ENCODE results near the gene GPX6. TPM values are rescaled to one million over a fixed set of nuclear protein-coding genes. Genes with fewer than 3 reads are reported as not detected.

GPX6 gene
- total RNA-seq, 1 donor from 2014 or later = not detected

DNA sequence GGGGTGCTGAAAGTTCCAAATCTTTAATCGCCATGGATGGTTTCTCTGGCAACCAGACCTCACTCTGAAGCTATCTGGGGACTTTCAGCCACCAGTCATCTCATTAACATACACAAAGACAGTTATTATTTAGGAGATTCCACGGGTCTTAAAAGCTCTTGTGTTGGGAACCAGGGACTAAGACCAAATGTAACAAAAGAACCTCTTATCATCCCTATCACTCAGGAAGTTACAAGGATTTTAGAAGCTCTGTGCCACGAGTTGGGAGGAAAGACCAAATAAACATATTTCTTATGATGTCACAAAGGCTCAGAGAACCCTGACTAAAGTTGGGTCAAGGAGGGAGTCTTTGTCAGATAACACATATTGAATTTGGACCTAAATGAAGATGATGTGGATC, 17.7 kb downstream of the GPX6 start:
- no peak for DNase-seq
- Mint-ChIP-seq H3K9me3 (ENCODE audit: unreplicated experiment) (no peaks in the 10 kb centered on the region), H3K27ac (ENCODE audit: unreplicated experiment) (no peak overlapping the region), H3K36me3 (ENCODE audit: unreplicated experiment) (no peaks in the 10 kb centered on the region), H3K4me1 (ENCODE audit: low read depth, unreplicated experiment) (no peaks in the 10 kb centered on the region), H3K27me3 (ENCODE audit: unreplicated experiment) (no peaks in the 10 kb centered on the region), H3K4me3 (ENCODE audit: unreplicated experiment) (no peak overlapping the region)
- TF ChIP-seq, protein P1, sequence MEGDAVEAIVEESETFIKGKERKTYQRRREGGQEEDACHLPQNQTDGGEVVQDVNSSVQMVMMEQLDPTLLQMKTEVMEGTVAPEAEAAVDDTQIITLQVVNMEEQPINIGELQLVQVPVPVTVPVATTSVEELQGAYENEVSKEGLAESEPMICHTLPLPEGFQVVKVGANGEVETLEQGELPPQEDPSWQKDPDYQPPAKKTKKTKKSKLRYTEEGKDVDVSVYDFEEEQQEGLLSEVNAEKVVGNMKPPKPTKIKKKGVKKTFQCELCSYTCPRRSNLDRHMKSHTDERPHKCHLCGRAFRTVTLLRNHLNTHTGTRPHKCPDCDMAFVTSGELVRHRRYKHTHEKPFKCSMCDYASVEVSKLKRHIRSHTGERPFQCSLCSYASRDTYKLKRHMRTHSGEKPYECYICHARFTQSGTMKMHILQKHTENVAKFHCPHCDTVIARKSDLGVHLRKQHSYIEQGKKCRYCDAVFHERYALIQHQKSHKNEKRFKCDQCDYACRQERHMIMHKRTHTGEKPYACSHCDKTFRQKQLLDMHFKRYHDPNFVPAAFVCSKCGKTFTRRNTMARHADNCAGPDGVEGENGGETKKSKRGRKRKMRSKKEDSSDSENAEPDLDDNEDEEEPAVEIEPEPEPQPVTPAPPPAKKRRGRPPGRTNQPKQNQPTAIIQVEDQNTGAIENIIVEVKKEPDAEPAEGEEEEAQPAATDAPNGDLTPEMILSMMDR (IDR thresholded peaks at IDR 0.05; ENCODE audit: partially characterized antibody, unreplicated experiment) = no peak

DNA sequence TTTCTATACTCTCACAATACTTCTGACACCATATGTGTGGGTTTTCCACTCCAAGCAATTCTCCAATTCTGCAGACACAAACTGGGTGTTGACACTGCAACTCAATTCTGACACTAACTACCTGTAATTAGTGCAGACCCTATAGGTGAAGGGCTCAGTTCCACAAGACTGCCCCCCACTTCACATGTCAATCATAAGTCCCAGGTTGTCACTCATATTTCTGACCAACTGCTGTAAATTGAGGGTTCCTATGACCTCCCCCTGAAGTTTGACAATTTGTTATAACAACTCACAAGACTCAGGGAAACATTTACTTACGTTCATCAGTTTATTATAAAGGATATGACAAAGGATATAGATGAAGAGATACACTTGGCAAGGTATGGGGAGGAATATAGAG, 18.3 kb downstream of the GPX6 start:
- Mint-ChIP-seq H3K9me3 (ENCODE audit: unreplicated experiment) (no peaks in the 10 kb centered on the region), H3K36me3 (ENCODE audit: unreplicated experiment) (no peaks in the 10 kb centered on the region), H3K27me3 (ENCODE audit: unreplicated experiment) (no peaks in the 10 kb centered on the region), H3K4me1 (ENCODE audit: low read depth, unreplicated experiment) (no peaks in the 10 kb centered on the region), H3K4me3 (ENCODE audit: unreplicated experiment) (no peak overlapping the region), H3K27ac (ENCODE audit: unreplicated experiment) (no peak overlapping the region)
- TF ChIP-seq, protein P1 (IDR thresholded peaks at IDR 0.05; ENCODE audit: partially characterized antibody, unreplicated experiment) = no peak
- no peak for DNase-seq

DNA sequence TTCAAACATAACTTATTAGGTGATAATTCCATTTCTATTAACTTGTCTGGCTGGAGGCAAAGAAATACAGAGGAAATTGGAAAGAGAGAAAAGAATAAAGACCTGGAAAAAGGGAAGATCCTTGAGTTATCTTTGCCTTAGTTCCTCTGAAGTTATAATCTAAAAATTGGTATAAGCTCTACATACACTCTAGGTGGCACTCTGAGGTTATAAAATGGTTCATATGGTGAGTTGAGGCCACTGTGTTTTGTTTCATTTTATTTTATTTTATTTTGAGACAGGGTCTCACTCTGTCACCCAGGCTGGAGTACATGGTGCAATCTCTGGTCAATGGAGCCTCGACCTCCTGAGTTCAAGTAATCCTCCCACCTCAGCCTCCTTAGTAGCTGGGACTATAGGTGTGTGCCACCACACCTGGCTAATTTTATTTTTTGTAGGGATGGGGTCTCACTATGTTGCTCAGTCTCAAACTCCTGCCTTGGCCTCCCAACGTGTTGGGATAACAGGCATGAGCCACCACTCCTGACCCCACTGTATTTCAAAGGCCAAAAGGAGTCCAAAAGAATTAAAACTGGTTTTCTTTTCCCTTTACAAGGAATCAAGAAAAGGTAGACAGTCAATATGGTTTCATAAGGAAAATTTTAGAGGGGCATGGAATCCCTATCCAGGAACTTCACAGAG, 19.4 kb downstream of the GPX6 start:
- DNase-seq = no peak
- TF ChIP-seq, protein P1 (IDR thresholded peaks at IDR 0.05; ENCODE audit: partially characterized antibody, unreplicated experiment) = no peak
- Mint-ChIP-seq H3K27ac (ENCODE audit: unreplicated experiment) (no peak overlapping the region), H3K4me3 (ENCODE audit: unreplicated experiment) (no peak overlapping the region), H3K36me3 (ENCODE audit: unreplicated experiment) (no peaks in the 10 kb centered on the region), H3K4me1 (ENCODE audit: low read depth, unreplicated experiment) (no peaks in the 10 kb centered on the region), H3K27me3 (ENCODE audit: unreplicated experiment) (no peaks in the 10 kb centered on the region), H3K9me3 (ENCODE audit: unreplicated experiment) (peaks cover 4% of the 10 kb centered on the region)

DNA sequence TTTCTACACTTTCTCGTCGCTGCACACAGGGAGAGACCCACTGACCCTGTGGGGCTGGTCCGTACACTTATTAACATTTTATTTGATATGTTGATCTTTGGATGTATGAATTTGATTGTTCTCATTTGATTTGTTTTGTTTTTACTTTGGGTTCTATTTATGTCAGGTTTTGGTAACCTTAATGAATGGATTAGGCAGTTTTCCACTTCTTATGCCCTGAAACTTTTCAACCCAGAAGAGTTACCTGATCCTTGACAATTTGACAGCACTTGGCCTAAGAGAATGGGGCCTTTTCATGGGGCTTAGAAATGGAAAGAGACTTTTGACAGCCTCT, 23.6 kb downstream of the GPX6 start:
- peaks cover 5% of the 10 kb centered on the region for H3K4me1 Mint-ChIP-seq (ENCODE audit: low read depth, unreplicated experiment)
- peaks cover 9% of the 10 kb centered on the region for H3K9me3 Mint-ChIP-seq (ENCODE audit: unreplicated experiment)

More for the DNA sequence above, 23.6 kb downstream of the GPX6 start:
- DNase-seq = no peak
- Mint-ChIP-seq H3K36me3 (ENCODE audit: unreplicated experiment) (no peaks in the 10 kb centered on the region), H3K4me3 (ENCODE audit: unreplicated experiment) (peak overlapping the region; percentile 10), H3K27ac (ENCODE audit: unreplicated experiment) (no peak overlapping the region), H3K27me3 (ENCODE audit: unreplicated experiment) (no peaks in the 10 kb centered on the region)
- TF ChIP-seq, protein P1 (IDR thresholded peaks at IDR 0.05; ENCODE audit: partially characterized antibody, unreplicated experiment) = no peak

Data from glutamatergic neuron (in vitro differentiated cells).